Thoracic aorta (tissue), 2 donors: ENCODE data around the gene GNRH2. TPM values are rescaled to one million over a fixed set of nuclear protein-coding genes. Genes with fewer than 3 reads are reported as not detected.

Experiments
- ATAC-seq: fragments of 150-250 bp; one replicate; pipeline ENCODE4 v1.8.0; 2017; ENCODE audit warnings: low read depth; ENCODE audit not compliant: insufficient number of reproducible peaks, low FRiP score
- DNase-seq: peaks from one replicate; pipeline ENCODE4 v3.0.0-alpha.2; 2020; ENCODE audit warnings: low spot score
- H3K27ac ChIP-seq, 2 donors: fragments of 200-600 bp; sonication (generic); 1 replicate in 1 of 2; 2 replicates in 1 of 2; pipeline ENCODE4 v1.5.1; 2016; ENCODE audit warnings: mild to moderate bottlenecking in 2 of 2, moderate library complexity in 2 of 2
- H3K27me3 ChIP-seq: fragments of 200-600 bp; sonication (generic); replicated peaks from 2 replicates; pipeline ENCODE4 v1.6.0; 2016; ENCODE audit warnings: mild to moderate bottlenecking; ENCODE audit not compliant: insufficient read depth
- H3K36me3 ChIP-seq: fragments of 200-600 bp; sonication (generic); one replicate; pipeline ENCODE4 v1.5.1; 2016
- H3K4me1 ChIP-seq, 2 donors: fragments of 200-600 bp; sonication (generic); 1 replicate in 1 of 2; 2 replicates in 1 of 2; pipeline versions ENCODE4 v1.5.1 to v1.6.0; 2016; ENCODE audit warnings: low read depth in 2 of 2, mild to moderate bottlenecking in 1 of 2; ENCODE audit not compliant: control insufficient read depth in 1 of 2
- H3K4me3 ChIP-seq: fragments of 200-600 bp; sonication (generic); 2 replicates; pipeline ENCODE4 v1.5.1; 2016; ENCODE audit warnings: mild to moderate bottlenecking
- H3K9me3 ChIP-seq: fragments of 200-600 bp; sonication (generic); 2 replicates; pipeline ENCODE4 v1.5.1; 2016
- total RNA-seq, 2 donors: library from RNA; depleted of rRNA; stranded (reverse); fragments of >200 nt; gene quantifications; one replicate each; pipeline versions ENCODE4 v1.1.0 to v1.2.3, GENCODE V29; 2016
- TF ChIP-seq, protein P1 (sequence below): fragments of 200-600 bp; sonication (generic); IDR thresholded peaks from one replicate; pipeline ENCODE4 v1.5.1; 2019; ENCODE audit warnings: antibody characterized with exemption

The GNRH2 gene
- total RNA-seq, 2 donors from 2014 or later = not detected

DNA sequence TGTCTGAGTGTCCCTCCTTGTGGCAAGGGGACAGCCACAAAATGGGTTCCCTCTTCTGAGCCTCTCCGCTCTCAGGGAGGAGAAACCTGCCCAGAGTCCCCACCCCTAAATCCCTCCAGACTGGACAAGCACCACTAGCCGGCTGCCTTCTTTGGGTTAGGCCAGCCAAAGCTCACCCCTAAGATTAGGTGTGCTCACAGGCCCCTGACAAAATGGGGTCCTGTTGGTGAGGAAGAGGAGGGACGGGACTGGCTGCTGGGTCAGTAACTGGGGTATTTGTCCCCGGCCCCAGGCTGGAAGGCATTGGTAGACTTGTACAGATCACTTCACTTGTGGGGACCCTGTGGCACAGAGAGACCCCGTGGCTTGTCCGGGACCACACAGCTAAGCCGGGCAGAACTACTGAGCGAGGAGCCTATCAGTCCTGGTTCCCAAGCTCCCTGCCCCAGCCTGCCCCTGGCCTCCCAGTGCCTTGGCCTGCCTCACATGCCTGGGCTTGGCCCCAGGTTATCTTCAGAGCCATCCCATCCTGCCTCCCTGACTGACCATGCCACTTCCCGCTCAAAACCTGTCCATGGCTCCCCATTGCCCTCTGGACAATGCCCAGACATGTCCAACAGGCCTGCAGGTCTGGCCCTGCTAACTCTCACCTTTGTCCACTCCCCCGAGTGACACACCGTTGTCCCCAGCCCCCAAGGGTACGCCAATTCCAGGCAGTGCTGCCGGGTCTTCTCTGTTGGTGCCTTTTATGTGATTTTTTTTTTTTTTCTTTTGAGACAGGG is 51.6 kb downstream of the GNRH2 start:
- H3K36me3 ChIP-seq = no peaks in the 10 kb centered on the region

More for the DNA sequence above, 51.6 kb downstream of the GNRH2 start:
- H3K27me3 ChIP-seq = no peaks in the 10 kb centered on the region
- no peak for DNase-seq
- no peak overlapping the region for H3K27ac ChIP-seq
- ATAC-seq = no peak
- no peak overlapping the region for H3K4me3 ChIP-seq
- peaks cover 0 to 6% of the 10 kb centered on the region in 2 donors for H3K4me1 ChIP-seq
- H3K9me3 ChIP-seq = no peaks in the 10 kb centered on the region
- TF ChIP-seq, protein P1, sequence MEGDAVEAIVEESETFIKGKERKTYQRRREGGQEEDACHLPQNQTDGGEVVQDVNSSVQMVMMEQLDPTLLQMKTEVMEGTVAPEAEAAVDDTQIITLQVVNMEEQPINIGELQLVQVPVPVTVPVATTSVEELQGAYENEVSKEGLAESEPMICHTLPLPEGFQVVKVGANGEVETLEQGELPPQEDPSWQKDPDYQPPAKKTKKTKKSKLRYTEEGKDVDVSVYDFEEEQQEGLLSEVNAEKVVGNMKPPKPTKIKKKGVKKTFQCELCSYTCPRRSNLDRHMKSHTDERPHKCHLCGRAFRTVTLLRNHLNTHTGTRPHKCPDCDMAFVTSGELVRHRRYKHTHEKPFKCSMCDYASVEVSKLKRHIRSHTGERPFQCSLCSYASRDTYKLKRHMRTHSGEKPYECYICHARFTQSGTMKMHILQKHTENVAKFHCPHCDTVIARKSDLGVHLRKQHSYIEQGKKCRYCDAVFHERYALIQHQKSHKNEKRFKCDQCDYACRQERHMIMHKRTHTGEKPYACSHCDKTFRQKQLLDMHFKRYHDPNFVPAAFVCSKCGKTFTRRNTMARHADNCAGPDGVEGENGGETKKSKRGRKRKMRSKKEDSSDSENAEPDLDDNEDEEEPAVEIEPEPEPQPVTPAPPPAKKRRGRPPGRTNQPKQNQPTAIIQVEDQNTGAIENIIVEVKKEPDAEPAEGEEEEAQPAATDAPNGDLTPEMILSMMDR = no peak

Other genes starting within 250 kb of the GNRH2 start
- gene CPXM1, start 243.0 kb upstream of the GNRH2 start, total RNA-seq = not detected
- not detected for gene C20orf141, start 228.6 kb upstream of the GNRH2 start, total RNA-seq
- not detected for gene TMEM239, start 227.3 kb upstream of the GNRH2 start, total RNA-seq
- 10 to 100 TPM; 40.6 to 44.3 TPM for gene PCED1A, start 203.0 kb upstream of the GNRH2 start, total RNA-seq
- gene VPS16, start 202.9 kb upstream of the GNRH2 start, total RNA-seq = 10 to 100 TPM; 21.8 to 24.2 TPM
- 10 to 100 TPM; 36.7 to 42.7 TPM for gene PTPRA, start 170.1 kb upstream of the GNRH2 start, total RNA-seq
- gene MRPS26, start 2.4 kb downstream of the GNRH2 start, total RNA-seq = 10 to 100 TPM; 40.6 to 46.6 TPM
- gene OXT, start 28.0 kb downstream of the GNRH2 start, total RNA-seq = not detected
- gene AVP, start 41.1 kb downstream of the GNRH2 start, total RNA-seq = not detected
- 10 to 100 TPM; 13.1 to 25.7 TPM for gene FASTKD5, start 116.2 kb downstream of the GNRH2 start, total RNA-seq
- gene UBOX5, start 116.2 kb downstream of the GNRH2 start, total RNA-seq = 10 to 100 TPM in 1 of 2 donors, 1 to 10 TPM in 1; 5.3 to 11.9 TPM
- 10 to 100 TPM in 1 of 2 donors, 1 to 10 TPM in 1; 9.5 to 18.1 TPM for gene LZTS3, start 129.9 kb downstream of the GNRH2 start, total RNA-seq
- gene DDRGK1, start 161.1 kb downstream of the GNRH2 start, total RNA-seq = 10 to 100 TPM; 60.9 to 90.9 TPM
- 10 to 100 TPM; 35.1 to 35.7 TPM for gene ITPA, start 165.9 kb downstream of the GNRH2 start, total RNA-seq
- under 1 TPM in 1 of 2 donors, not detected in 1; 0.27 TPM for gene SLC4A11, start 195.6 kb downstream of the GNRH2 start, total RNA-seq